Common myeloid progenitor, CD34-positive (primary cell): Measurements from ENCODE around the gene ABLIM2.

Source experiments
- CTCF ChIA-PET: fragments of 350-600 bp; sonication (Branson Sonifier 250); formaldehyde crosslinking; loops from one replicate; lab custom pipeline; 2021; ENCODE audit warnings: antibody characterized with exemption; lab: Charles Lee
- POLR2A ChIA-PET: fragments of 350-600 bp; sonication (Branson Sonifier 250); formaldehyde crosslinking; loops from one replicate; lab custom pipeline; 2021; ENCODE audit warnings: antibody characterized with exemption; lab: Charles Lee
- DNase-seq, 3 donors: peaks; one replicate each; pipeline versions ENCODE4 v3.0.0 to v3.0.0-alpha.2; 2013
- H3K27ac ChIP-seq, 2 experiments: 1 replicate in 1 of 2; 2 replicates in 1 of 2; pipeline ENCODE4 v1.7.0; 2013; ENCODE audit warnings: inconsistent platforms in 2 of 2, low read length in 2 of 2, mild to moderate bottlenecking in 2 of 2, low read depth in 1 of 2, moderate library complexity in 1 of 2; ENCODE audit not compliant: severe bottlenecking in 2 of 2, insufficient read depth in 1 of 2, poor library complexity in 1 of 2
- H3K27me3 ChIP-seq, 5 experiments: replicated peaks in 2 of 5; 1 replicate in 3 of 5; 2 replicates in 2 of 5; pipeline versions ENCODE4 v1.6.1 to v1.7.0; 2013; ENCODE audit warnings: low read length in 4 of 5, mild to moderate bottlenecking in 2 of 5, moderate library complexity in 2 of 5, inconsistent platforms in 1 of 5; ENCODE audit not compliant: insufficient read depth in 5 of 5, control insufficient read depth in 4 of 5
- H3K36me3 ChIP-seq, 4 experiments: 1 replicate in 2 of 4; 2 replicates in 2 of 4; pipeline versions ENCODE4 v1.6.1 to v1.7.0; 2013; ENCODE audit warnings: low read length in 3 of 4, control low read depth in 1 of 4, mild to moderate bottlenecking in 1 of 4; ENCODE audit not compliant: control insufficient read depth in 4 of 4, insufficient read depth in 4 of 4
- H3K4me1 ChIP-seq, 4 experiments: 1 replicate in 3 of 4; 2 replicates in 1 of 4; pipeline versions ENCODE4 v1.6.1 to v1.7.1; 2013; ENCODE audit warnings: low read length in 3 of 4, mild to moderate bottlenecking in 3 of 4, control low read depth in 1 of 4, inconsistent platforms in 1 of 4, moderate library complexity in 1 of 4; ENCODE audit not compliant: control insufficient read depth in 4 of 4, insufficient read depth in 4 of 4; ENCODE audit errors: control extremely low read depth in 1 of 4
- H3K4me3 ChIP-seq, 7 experiments: 1 replicate in 4 of 7; 2 replicates in 3 of 7; pipeline versions ENCODE4 v1.5.1 to v1.7.0; 2013; ENCODE audit warnings: mild to moderate bottlenecking in 7 of 7, low read length in 6 of 7, moderate library complexity in 6 of 7, inconsistent platforms in 2 of 7, low read depth in 2 of 7, control low read depth in 1 of 7; ENCODE audit not compliant: insufficient read depth in 4 of 7, control insufficient read depth in 1 of 7; ENCODE audit errors: extremely low read depth in 1 of 7
- H3K9me3 ChIP-seq, 5 experiments: 1 replicate in 4 of 5; 2 replicates in 1 of 5; pipeline versions ENCODE4 v1.6.1 to v1.7.1; 2013; ENCODE audit warnings: low read length in 4 of 5, mild to moderate bottlenecking in 2 of 5, inconsistent platforms in 1 of 5, low read depth in 1 of 5, moderate library complexity in 1 of 5; ENCODE audit not compliant: control insufficient read depth in 4 of 5, insufficient read depth in 2 of 5; ENCODE audit errors: control extremely low read depth in 1 of 5
- WGBS: methylation state at CpG from one replicate; pipeline ENCODE4 v1.1.5; 2013; ENCODE audit not compliant: insufficient coverage; 5-methylcytosine and 5-hydroxymethylcytosine counted together

ABLIM2 gene

DNA sequence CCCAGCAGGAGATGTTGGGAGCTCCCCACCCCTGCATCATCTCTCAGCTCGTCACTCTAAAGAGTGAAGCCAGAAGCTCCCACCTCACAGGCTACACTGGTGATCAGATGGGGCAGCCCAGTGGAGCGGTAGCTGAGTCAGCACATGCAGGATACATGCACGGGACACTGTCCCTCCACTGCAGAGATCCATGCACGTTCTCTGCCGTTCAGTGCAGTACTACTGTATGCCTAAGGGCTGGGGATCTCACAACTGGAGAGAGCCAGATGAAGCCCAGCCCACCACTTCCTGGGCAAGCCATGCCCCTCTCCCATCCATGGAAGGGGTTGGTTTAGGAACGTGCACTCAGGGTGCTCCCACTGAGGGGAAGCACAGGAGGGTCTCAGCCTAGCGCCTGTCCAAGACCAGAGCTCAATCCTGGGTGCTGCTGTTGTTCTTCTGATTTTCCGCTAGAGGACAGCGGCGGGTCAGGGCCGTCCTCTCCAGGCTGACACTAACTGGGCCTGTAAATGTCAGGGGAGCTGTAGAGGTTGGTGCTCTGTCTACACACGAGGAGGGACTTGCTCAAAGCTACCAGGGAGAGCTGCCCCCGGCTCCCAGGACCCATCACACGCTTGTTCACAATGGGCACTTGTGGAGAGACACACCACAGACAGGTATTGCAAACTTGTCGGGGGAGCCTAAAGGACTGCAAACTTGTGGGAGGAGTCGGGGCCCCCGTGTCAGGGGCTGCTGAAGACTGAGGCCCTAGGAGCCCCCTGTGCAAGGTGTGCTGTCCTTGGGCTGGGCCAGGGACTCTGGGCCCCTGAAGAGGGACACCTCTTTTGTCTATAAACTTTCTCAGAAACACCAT is 18.2 kb upstream of the ABLIM2 start:
- peak; percentile 59 to 79 (median 75) for DNase-seq
- Histone ChIP-seq H3K4me1 (peaks cover 0 to 26% (median 8%) of the 10 kb centered on the region in 4 experiments), H3K27me3 (no peaks in the 10 kb centered on the region), H3K36me3 (no peaks in the 10 kb centered on the region), H3K9me3 (no peaks in the 10 kb centered on the region), H3K27ac (no peak overlapping the region), H3K4me3 (no peak overlapping the region)
- ChIA-PET POLR2A (interaction anchor here (0.6 to 0.9 kb wide), 2 partner anchors 15 to 835 kb away, joined by 3 read pairs; no protein-coding TSS in a partner anchor), CTCF (interaction anchor here (0.6 to 6.6 kb wide), 27 partner anchors 9 to 277 kb away, joined by 3 to 116 read pairs (median 6); partner anchors contain the start of genes ABLIM2 and SH3TC1)
- WGBS = 45% methylated on average over 15 of the region's 17 CpGs

DNA sequence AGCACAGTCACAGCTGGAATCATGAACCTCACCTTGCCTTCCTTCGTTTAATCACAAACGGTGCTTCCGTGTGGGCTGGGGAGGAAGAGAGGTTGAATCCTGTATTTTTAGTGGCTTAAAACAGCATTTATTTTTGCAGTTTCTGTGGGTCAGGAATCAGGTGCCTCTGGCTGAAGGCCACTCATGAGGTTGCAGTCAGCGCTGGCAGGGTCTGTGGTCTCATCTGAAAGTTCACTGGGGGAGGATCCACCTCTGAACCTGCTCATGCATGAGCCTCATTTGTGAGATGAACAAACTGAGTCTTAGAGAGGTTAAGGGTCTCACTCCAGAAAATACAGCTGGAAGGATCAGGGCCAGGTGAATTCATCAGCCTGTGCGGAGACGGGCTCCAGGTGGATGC is 17.1 kb upstream of the ABLIM2 start:
- CTCF ChIA-PET = interaction anchor here (0.7 to 6.6 kb wide), 16 partner anchors 8 to 234 kb away, joined by 3 to 116 read pairs (median 10); partner anchors contain the start of genes ABLIM2 and SH3TC1
- no peak overlapping the region for H3K4me3 ChIP-seq
- 94% methylated on average over 4 of the region's 6 CpGs for WGBS
- DNase-seq = no peak
- H3K4me1 ChIP-seq = peaks cover 0 to 32% (median 11%) of the 10 kb centered on the region in 4 experiments
- no peaks in the 10 kb centered on the region for H3K27me3 ChIP-seq
- H3K36me3 ChIP-seq = no peaks in the 10 kb centered on the region
- H3K9me3 ChIP-seq = no peaks in the 10 kb centered on the region
- no peak overlapping the region for H3K27ac ChIP-seq
- POLR2A ChIA-PET = interaction anchor here (0.9 kb wide), 1 partner anchor 16 kb away, joined by 3 read pairs; no protein-coding TSS in a partner anchor

DNA sequence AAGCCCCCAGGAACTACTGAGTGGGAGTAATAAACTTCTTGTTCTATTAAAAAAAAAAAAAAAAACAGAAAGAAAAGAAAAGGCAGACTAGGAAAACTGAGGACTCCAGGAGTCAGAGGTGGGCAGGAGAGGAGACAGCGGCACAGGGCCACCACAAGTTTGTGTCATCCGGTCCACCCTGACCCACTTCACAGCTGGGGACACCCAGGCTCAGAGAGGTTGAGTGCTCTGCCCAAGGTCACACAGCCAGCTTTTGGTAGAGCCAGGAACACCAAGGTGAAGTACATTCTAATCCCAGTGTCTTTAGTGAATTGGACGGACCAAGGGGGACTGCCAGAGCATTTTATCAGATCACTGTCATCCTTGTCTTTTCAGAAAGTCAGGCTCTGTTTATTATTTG is 16.4 kb upstream of the ABLIM2 start:
- no peaks in the 10 kb centered on the region for H3K27me3 ChIP-seq
- 92% methylated on average over 3 of the region's 3 CpGs for WGBS
- POLR2A ChIA-PET = no interaction called here
- no peaks in the 10 kb centered on the region for H3K36me3 ChIP-seq
- no peaks in the 10 kb centered on the region for H3K9me3 ChIP-seq
- CTCF ChIA-PET = interaction anchor here (1.5 to 6.6 kb wide), 5 partner anchors 11 to 229 kb away, joined by 4 to 116 read pairs (median 17); partner anchors contain the start of gene SH3TC1
- peaks cover 0 to 32% (median 11%) of the 10 kb centered on the region in 4 experiments for H3K4me1 ChIP-seq
- no peak overlapping the region for H3K27ac ChIP-seq
- no peak for DNase-seq
- no peak overlapping the region for H3K4me3 ChIP-seq

DNA sequence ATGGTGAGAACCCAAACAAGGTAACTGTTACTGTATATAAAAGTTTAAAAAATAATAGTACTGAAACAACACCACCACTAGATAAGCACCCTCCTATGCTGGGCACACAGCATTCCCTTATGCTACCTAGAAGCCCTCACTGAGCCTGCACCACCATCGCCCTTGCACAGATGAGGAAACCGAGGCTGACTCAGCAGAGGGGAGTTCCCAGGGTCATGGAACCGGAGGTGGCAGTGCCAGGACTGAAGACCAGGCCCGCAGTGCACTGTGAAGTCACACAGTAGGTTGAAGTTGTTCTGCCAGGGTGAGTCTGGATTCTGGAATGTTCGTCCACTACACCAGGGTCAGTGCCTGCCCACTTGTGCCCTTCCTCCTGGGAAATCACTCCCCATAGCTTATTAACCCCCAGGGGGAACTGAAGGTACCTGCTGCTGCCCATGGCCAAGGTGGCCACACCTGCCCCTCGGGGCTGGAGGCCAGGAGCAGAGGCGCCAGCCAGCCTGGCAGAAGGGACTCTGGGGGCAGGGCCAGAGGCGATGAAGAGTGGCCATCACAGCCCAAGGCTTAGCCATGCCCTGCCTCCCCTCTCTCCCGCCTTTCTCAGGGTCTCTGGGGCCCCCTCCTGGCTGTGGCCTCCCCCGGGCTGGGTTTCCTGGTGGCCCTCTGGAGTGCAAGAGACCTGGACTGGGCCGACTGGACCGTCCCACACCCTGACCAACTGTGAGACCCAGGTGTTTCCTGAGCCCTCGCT is 15.1 kb upstream of the ABLIM2 start:
- WGBS = 77% methylated on average over 10 of the region's 13 CpGs
- no peaks in the 10 kb centered on the region for H3K27me3 ChIP-seq

DNA sequence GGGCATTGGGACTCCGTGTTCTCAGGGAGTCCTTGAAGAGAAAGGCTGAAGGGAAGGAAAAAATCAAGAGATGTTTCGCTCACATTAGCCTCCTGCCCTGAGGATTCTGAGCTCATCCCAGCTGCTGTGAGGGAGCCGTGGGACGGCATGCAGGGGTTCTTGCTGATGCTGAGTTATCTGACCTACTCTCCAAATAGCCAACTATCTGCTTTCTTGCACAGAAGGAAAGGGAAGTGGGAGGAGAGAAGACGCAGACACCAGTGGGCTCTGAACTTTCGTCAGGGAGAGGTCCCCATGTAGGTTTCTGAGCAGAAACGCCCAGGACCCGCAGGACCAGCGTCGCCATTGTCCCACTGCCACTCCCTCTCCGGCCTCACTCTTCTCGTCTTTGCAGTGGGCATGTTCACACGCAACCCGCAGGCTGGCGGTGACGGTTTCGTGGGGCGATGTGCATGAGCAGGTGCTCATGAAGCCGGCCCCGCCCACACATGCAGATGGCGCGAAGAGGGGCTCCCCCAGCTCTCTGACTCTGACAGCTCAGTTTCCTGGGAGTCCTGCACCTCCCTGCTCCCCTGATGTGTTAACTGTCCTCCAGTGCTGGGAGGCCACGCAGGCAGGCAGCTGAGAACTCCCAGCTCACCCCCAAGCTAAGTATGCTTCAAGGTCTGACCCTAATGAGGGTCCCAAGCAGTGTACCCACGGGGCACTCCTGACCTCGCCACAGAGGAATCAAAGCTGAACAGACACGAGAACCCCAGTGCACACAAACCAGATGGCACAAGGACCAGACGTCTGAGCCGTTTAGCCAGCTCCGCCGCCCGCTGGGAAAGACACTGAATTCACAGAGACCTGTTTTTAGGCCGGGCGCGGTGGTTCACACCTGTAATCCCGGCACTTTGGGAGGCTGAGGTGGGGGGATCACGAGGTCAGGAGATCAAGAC is 13.6 kb upstream of the ABLIM2 start:
- Histone ChIP-seq H3K9me3 (peaks cover 0 to 10% (median 4%) of the 10 kb centered on the region in 5 experiments), H3K27me3 (no peaks in the 10 kb centered on the region), H3K36me3 (no peaks in the 10 kb centered on the region), H3K4me1 (peaks cover 0 to 31% (median 13%) of the 10 kb centered on the region in 4 experiments), H3K27ac (no peak overlapping the region), H3K4me3 (no peak overlapping the region)
- ChIA-PET POLR2A (no interaction called here), CTCF (interaction anchor here (0.6 to 1.1 kb wide), 2 partner anchors 26 to 194 kb away, joined by 3 read pairs; no protein-coding TSS in a partner anchor)
- 79% methylated on average over 36 of the region's 36 CpGs for WGBS
- DNase-seq = no peak

More for the DNA sequence above, 15.1 kb upstream of the ABLIM2 start:
- Histone ChIP-seq H3K27ac (no peak overlapping the region), H3K4me3 (no peak overlapping the region), H3K4me1 (peaks cover 0 to 32% (median 11%) of the 10 kb centered on the region in 4 experiments), H3K9me3 (peaks cover 0 to 6% (median 0%) of the 10 kb centered on the region in 5 experiments), H3K36me3 (no peaks in the 10 kb centered on the region)
- DNase-seq = no peak
- ChIA-PET POLR2A (no interaction called here), CTCF (interaction anchor here (1.5 to 6.6 kb wide), 2 partner anchors 21 to 69 kb away, joined by 4 to 116 read pairs; partner anchors contain the start of gene SH3TC1)

DNA sequence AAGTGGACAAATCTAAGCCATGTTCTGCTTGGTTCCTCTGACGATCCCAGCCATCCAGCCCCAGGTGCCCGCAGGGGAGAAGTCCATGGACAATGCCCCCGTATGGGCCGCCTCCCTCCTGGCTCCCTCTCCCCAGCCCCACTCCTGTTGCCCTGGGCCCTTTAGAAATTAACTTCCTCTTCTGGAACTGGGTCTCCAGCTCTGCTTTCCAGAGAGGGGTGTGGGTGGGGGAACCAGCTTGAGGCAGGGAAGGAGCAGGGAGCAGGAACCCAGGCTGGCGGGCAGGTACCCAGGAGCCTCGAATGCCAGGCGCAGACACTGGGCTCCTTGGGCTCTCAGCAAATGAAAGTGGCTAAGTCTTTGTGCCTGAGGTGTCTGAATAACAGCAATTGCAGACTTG is 12.7 kb upstream of the ABLIM2 start:
- DNase-seq = no peak
- WGBS = 81% methylated on average over 3 of the region's 7 CpGs
- Histone ChIP-seq H3K9me3 (peaks cover 0 to 10% (median 4%) of the 10 kb centered on the region in 5 experiments), H3K4me3 (no peak overlapping the region), H3K36me3 (no peaks in the 10 kb centered on the region), H3K27me3 (no peaks in the 10 kb centered on the region), H3K4me1 (peaks cover 0 to 25% (median 8%) of the 10 kb centered on the region in 4 experiments), H3K27ac (no peak overlapping the region)
- POLR2A ChIA-PET = no interaction called here
- CTCF ChIA-PET = interaction anchor here (0.9 kb wide), 1 partner anchor 15 kb away, joined by 3 read pairs; no protein-coding TSS in a partner anchor
